LNCaP clone FGC (cell line): ENCODE data around the gene SLC35G3.
"Not testable (repeated sequence)": the region's sequence is repeated elsewhere in the genome, so short reads cannot be mapped to it uniquely, and the experiment has no call there.

Experiments used
- DNase-seq: peaks from one replicate; pipeline ENCODE4 v3.0.0-alpha.2; 2011; ENCODE audit warnings: low read depth
- H3K4me3 ChIP-seq: 2 replicates; pipeline ENCODE4 v1.5.1; 2011; ENCODE audit warnings: mild to moderate bottlenecking, low read depth, low read length, control low read depth
- CTCF ChIP-seq: IDR thresholded peaks from 2 replicates; pipeline ENCODE4 v1.5.1; 2012; ENCODE audit warnings: mild to moderate bottlenecking; ENCODE audit not compliant: control insufficient read depth, insufficient read depth; ENCODE audit errors: extremely low read depth

Gene SLC35G3

GRCh38 chr17:35187481-35187880 lies 6.7 kb downstream of the SLC35G3 start:
- DNase-seq, result no peak
- TF ChIP-seq CTCF, result no peak
- H3K4me3 ChIP-seq, result no peak overlapping the region

- H3K4me3 ChIP-seq, result no peak overlapping the region
- DNase-seq, result no peak
- no peak for TF ChIP-seq CTCF
These were observed 8.3 kb downstream of the SLC35G3 start for GRCh38 chr17:35185849-35186248.

- no peak overlapping the region for H3K4me3 ChIP-seq
- TF ChIP-seq CTCF, result no peak
These were observed 9.9 kb downstream of the SLC35G3 start for GRCh38 chr17:35184274-35184673.

GRCh38 chr17:35183332-35183731 lies 10.9 kb downstream of the SLC35G3 start:
- DNase-seq, result no peak
- no peak for TF ChIP-seq CTCF
- H3K4me3 ChIP-seq, result no peak overlapping the region

More at GRCh38 chr17:35184274-35184673, 9.9 kb downstream of the SLC35G3 start:
- DNase-seq, result no peak

- H3K4me3 ChIP-seq, DNase-seq: not testable (repeated sequence)
These were observed 14.8 kb downstream of the SLC35G3 start for GRCh38 chr17:35179379-35179778.

GRCh38 chr17:35176897-35177296 lies 17.3 kb downstream of the SLC35G3 start:
- H3K4me3 ChIP-seq, result no peak overlapping the region
- no peak for TF ChIP-seq CTCF
- DNase-seq, result no peak

- no peak for TF ChIP-seq CTCF
- DNase-seq, result no peak
- no peak overlapping the region for H3K4me3 ChIP-seq
These were observed 18.4 kb downstream of the SLC35G3 start for GRCh38 chr17:35175638-35176415.
